HG03439 (cell line): ENCODE results near the gene NTHL1.

Experiments used
- ATAC-seq: cut with Tn5 transposase; IDR thresholded peaks from one replicate; pipeline ENCODE4 v1.9.1; 2021; ENCODE audit warnings: mild to moderate bottlenecking, moderate library complexity; ENCODE audit not compliant: unreplicated experiment

Gene NTHL1

GRCh38 chr16:2084895-2085625, 37.4 kb upstream of the NTHL1 start:
- no peak for ATAC-seq

GRCh38 chr16:2083876-2084780, 36.5 kb upstream of the NTHL1 start:
- ATAC-seq: no peak

GRCh38 chr16:2083409-2083808, 35.8 kb upstream of the NTHL1 start:
- no peak for ATAC-seq

GRCh38 chr16:2082983-2083364, 35.3 kb upstream of the NTHL1 start:
- ATAC-seq: no peak

- ATAC-seq: no peak
These were observed 34.7 kb upstream of the NTHL1 start for GRCh38 chr16:2082171-2082982.

GRCh38 chr16:2081201-2082084, 33.8 kb upstream of the NTHL1 start:
- ATAC-seq: no peak

GRCh38 chr16:2079991-2080390, 32.4 kb upstream of the NTHL1 start:
- no peak for ATAC-seq

GRCh38 chr16:2079311-2079800, 31.7 kb upstream of the NTHL1 start:
- no peak for ATAC-seq

- ATAC-seq: no peak
These were observed 31.1 kb upstream of the NTHL1 start for GRCh38 chr16:2078691-2079090.

GRCh38 chr16:2078096-2078495, 30.5 kb upstream of the NTHL1 start:
- ATAC-seq: no peak

GRCh38 chr16:2077696-2078095, 30.1 kb upstream of the NTHL1 start:
- ATAC-seq: no peak

- ATAC-seq: no peak
These were observed 29.4 kb upstream of the NTHL1 start for GRCh38 chr16:2077016-2077415.

- ATAC-seq: no peak
These were observed 28.6 kb upstream of the NTHL1 start for GRCh38 chr16:2076072-2076865.

- ATAC-seq: no peak
These were observed 28.0 kb upstream of the NTHL1 start for GRCh38 chr16:2075631-2076030.

GRCh38 chr16:2074071-2074470, 26.4 kb upstream of the NTHL1 start:
- no peak for ATAC-seq

- ATAC-seq: no peak
These were observed 25.3 kb upstream of the NTHL1 start for GRCh38 chr16:2072926-2073325.

GRCh38 chr16:2071454-2072202, 24.0 kb upstream of the NTHL1 start:
- no peak for ATAC-seq

GRCh38 chr16:2070576-2071453, 23.2 kb upstream of the NTHL1 start:
- no peak for ATAC-seq
